ENCODE results near the gene HMGN5. TPM values are rescaled to one million over a fixed set of nuclear protein-coding genes. Genes with fewer than 3 reads are reported as not detected.
A peak's percentile ranks its signal among the peaks of the same experiment; 100 is the strongest.

The HMGN5 gene
- total RNA-seq, 3 donors from 2014 or later (not counting 1 experiment from before 2014, with no cell fraction given), result 0.95 to 1.3 (median 1.3) TPM

DNA sequence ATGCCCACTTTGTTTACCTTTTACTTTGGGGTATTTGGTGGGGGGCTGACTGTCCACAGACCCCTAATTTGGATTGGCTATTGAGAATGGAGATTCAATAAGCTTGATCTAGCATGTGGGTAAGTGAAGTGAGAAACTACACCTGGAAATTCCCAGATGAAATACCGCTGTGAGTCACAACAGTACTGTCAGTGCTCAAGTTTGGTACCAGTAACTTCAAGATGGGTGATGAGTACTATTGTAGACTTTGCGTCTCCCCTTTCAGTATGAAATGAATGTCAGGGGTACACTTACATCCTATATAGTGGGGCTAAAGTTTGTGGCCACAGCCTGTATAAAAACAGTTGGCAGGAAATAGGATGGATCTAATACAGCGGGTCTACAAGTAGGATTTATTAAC lies 33.3 kb downstream of the HMGN5 start:
- Mint-ChIP-seq H3K27me3 (ENCODE audit: low read depth in 2 of 2) (peaks cover 0 to 22% of the 10 kb centered on the region in 2 donors), H3K9me3 (no peaks in the 10 kb centered on the region), H3K27ac (no peak overlapping the region), H3K4me3 (no peak overlapping the region), H3K36me3 (no peaks in the 10 kb centered on the region), H3K4me1 (no peaks in the 10 kb centered on the region)
- H3K27ac ChIP-seq (ENCODE audit: low read length), result no peak overlapping the region
- ATAC-seq (no peak), DNase-seq (no peak)
- 87% methylated on average over 1 of the region's 3 CpGs for WGBS (ENCODE audit: insufficient coverage)
- TF ChIP-seq, protein P1, sequence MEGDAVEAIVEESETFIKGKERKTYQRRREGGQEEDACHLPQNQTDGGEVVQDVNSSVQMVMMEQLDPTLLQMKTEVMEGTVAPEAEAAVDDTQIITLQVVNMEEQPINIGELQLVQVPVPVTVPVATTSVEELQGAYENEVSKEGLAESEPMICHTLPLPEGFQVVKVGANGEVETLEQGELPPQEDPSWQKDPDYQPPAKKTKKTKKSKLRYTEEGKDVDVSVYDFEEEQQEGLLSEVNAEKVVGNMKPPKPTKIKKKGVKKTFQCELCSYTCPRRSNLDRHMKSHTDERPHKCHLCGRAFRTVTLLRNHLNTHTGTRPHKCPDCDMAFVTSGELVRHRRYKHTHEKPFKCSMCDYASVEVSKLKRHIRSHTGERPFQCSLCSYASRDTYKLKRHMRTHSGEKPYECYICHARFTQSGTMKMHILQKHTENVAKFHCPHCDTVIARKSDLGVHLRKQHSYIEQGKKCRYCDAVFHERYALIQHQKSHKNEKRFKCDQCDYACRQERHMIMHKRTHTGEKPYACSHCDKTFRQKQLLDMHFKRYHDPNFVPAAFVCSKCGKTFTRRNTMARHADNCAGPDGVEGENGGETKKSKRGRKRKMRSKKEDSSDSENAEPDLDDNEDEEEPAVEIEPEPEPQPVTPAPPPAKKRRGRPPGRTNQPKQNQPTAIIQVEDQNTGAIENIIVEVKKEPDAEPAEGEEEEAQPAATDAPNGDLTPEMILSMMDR (IDR thresholded peaks at IDR 0.05), result no peak
- H3K4me3 ChIP-seq (ENCODE audit: low read length), result no peak overlapping the region
- H3K4me1 ChIP-seq (ENCODE audit: control insufficient read depth, insufficient read depth, low read length), result no peaks in the 10 kb centered on the region
- no peaks in the 10 kb centered on the region for H3K36me3 ChIP-seq (ENCODE audit: control insufficient read depth, insufficient read depth, low read length)
- H3K9me3 ChIP-seq (ENCODE audit: control insufficient read depth, insufficient read depth, low read length), result no peaks in the 10 kb centered on the region
- intact Hi-C loops (cut with micrococcal nuclease), result no loop called here
- H3K27me3 ChIP-seq (ENCODE audit: control insufficient read depth, insufficient read depth, low read length), result no peaks in the 10 kb centered on the region

DNA sequence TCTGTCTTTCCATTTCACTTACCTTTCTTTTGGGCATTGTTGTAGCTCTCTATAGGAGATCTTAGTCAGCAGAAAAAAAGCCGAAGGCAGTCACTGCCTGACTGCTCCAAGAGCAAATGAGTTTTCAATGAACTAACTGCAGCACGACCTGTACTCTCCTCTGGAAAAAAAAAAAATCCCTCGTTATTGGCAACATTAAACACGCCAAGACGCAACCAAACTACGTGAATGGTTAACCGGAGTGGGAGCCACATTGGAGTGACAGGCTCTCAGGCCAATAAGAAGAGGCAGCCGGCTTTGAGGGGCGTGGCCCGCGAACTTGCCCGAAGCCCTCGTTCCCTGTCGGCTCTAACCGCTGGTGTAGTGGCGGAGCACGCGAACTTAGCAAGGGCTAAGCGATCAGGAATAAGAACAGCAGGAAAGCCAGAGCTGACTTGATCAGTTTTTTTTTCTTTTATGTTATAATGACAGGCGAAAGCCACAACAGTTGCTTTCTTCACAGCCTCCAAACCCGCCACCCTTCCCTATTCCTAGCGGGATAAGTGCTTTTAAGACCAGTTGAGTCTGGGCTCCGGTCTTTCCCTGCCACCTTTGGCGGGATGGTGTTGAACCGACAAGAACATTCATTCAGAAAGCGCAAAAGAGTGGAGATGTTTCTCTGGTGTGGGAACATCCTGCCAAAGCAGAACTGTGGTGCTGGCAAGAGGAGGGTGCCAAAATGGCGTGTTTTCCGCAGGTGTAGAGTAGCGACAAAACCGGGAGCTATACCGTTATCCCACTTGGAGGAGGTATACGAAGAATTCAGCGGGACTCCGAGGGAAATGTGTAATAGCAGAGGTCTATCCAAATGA lies 80.0 kb downstream of the HMGN5 start:
- Histone ChIP-seq H3K9me3 (ENCODE audit: control insufficient read depth, insufficient read depth, low read length) (no peaks in the 10 kb centered on the region), H3K27ac (ENCODE audit: low read length) (no peak overlapping the region), H3K27me3 (ENCODE audit: control insufficient read depth, insufficient read depth, low read length) (peaks cover 3% of the 10 kb centered on the region), H3K4me3 (ENCODE audit: low read length) (peak overlapping the region; percentile 82), H3K36me3 (ENCODE audit: control insufficient read depth, insufficient read depth, low read length) (no peaks in the 10 kb centered on the region), H3K4me1 (ENCODE audit: control insufficient read depth, insufficient read depth, low read length) (peaks cover 9% of the 10 kb centered on the region)
- WGBS (ENCODE audit: insufficient coverage), result under 1% methylated on average over 32 of the region's 34 CpGs
- ATAC-seq, result peak; percentile 91 to 96 (median 94)
- TF ChIP-seq, protein P1 (IDR thresholded peaks at IDR 0.05), result no peak
- Mint-ChIP-seq H3K36me3 (no peaks in the 10 kb centered on the region), H3K27ac (peak overlapping the region; percentile 44 to 82), H3K4me3 (peak overlapping the region; percentile 93), H3K4me1 (peaks cover 22 to 25% of the 10 kb centered on the region in 2 donors), H3K27me3 (ENCODE audit: low read depth in 2 of 2) (peaks cover 3 to 32% of the 10 kb centered on the region in 2 donors), H3K9me3 (no peaks in the 10 kb centered on the region)
- intact Hi-C loops (cut with micrococcal nuclease), result loop anchor here (1.0 to 2.0 kb wide), 3 partner anchors 81 to 313 kb away; partner anchors contain the start of genes BRWD3 and SH3BGRL
- peak; percentile 78 to 90 for DNase-seq

DNA sequence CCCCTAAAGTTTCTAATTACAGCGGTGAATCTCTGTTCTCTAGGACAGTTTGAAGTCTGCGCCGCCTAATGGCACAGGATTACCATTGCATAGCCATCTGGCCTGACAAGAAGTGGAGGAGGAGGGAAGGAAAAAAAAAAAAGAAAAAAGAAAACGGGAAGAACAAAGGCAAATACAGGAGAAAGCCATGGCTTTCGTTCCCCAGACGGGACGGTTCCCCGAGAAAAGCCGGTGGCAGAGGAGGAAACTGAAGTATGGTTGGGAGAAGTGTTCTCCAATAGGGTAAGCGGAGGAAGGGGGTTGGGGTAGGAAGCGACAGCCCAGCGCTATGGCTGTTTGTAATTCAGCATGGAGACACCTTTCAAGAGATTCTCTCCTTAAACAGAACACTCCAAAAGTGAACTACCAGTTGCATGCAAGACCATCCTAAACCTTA lies 80.8 kb downstream of the HMGN5 start:
- peak overlapping the region; percentile 82 for H3K4me3 ChIP-seq (ENCODE audit: low read length)
- WGBS (ENCODE audit: insufficient coverage), result 0% methylated on average over 11 of the region's 12 CpGs
- no peak overlapping the region for H3K27ac ChIP-seq (ENCODE audit: low read length)
- Mint-ChIP-seq H3K4me1 (peaks cover 22 to 25% of the 10 kb centered on the region in 2 donors), H3K4me3 (peak overlapping the region; percentile 93), H3K27me3 (ENCODE audit: low read depth in 2 of 2) (peaks cover 3 to 32% of the 10 kb centered on the region in 2 donors), H3K9me3 (no peaks in the 10 kb centered on the region), H3K36me3 (no peaks in the 10 kb centered on the region), H3K27ac (peak overlapping the region; percentile 44 to 82)
- DNase-seq, result peak in 1 of 2 donors; percentile 66
- H3K27me3 ChIP-seq (ENCODE audit: control insufficient read depth, insufficient read depth, low read length), result peaks cover 3% of the 10 kb centered on the region
- no peaks in the 10 kb centered on the region for H3K9me3 ChIP-seq (ENCODE audit: control insufficient read depth, insufficient read depth, low read length)
- H3K4me1 ChIP-seq (ENCODE audit: control insufficient read depth, insufficient read depth, low read length), result peaks cover 9% of the 10 kb centered on the region
- TF ChIP-seq, protein P1 (IDR thresholded peaks at IDR 0.05), result peak; percentile 45
- no peaks in the 10 kb centered on the region for H3K36me3 ChIP-seq (ENCODE audit: control insufficient read depth, insufficient read depth, low read length)
- peak; percentile 58 to 72 (median 63) for ATAC-seq
- intact Hi-C loops (cut with micrococcal nuclease), result loop anchor here (1.0 to 2.0 kb wide), 2 partner anchors 309 to 312 kb away; partner anchors contain the start of gene BRWD3
